Stimulated activated CD4-positive, alpha-beta T cell treated with anti-CD3 and anti-CD28 coated beads, Interleukin-12 subunit alpha, Interleukin-12 subunit beta, amount 100 ng/mL, for 24 hours (primary cell): Measurements from ENCODE around the gene WWC2.
"Not testable (repeated sequence)": the region's sequence is repeated elsewhere in the genome, so short reads cannot be mapped to it uniquely, and the experiment has no call there.

Experiments used
- DNase-seq, 2 experiments: peaks; one replicate each; pipeline ENCODE4 v3.0.0-alpha.2; 2020; ENCODE audit warnings: low read depth in 2 of 2

Gene WWC2

DNA sequence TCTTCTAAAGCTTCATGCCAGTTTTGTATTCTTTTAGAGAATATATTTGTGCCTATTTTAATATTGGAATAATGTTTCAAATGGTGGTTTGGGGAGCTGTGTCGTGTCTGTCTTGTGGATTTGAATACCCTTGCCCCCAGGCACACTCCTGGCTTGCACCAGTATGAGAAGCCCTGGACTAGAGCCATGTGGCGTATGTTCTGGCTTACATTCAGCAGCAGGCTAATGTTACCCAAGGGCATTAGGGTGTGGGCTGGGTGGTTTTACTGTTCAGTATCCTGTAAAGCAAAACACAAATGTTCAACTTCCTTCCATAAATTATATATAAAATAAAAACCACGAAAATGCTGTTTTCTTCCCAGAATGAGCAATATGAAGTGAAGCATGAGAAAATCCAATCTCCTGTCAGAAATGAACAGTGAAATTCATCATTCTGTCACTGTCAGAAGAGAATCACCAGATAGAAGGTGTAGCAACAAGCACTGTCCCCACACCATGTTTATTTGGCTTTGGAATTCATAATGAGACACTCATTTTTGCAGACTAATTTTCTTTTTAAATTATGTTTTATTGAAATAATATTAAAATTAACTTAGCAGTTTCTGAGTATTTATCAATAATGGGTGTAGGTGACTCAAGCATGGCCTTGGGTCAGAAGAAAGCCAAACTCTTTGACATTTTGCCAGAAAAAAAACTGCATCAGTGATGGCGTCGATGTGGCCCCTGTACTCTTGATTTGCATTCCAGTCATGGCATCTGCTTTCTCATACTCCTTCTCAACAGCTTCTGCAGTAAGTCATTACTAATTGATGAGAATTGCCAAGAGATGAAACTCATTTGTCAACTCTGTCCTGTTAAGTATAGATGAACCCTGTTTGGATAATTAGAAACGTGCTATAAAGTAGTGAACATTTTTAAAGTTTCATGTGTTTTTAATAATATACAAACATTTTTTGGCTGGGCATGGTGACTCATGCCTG, 43.8 kb downstream of the WWC2 start:
- no peak for DNase-seq

DNA sequence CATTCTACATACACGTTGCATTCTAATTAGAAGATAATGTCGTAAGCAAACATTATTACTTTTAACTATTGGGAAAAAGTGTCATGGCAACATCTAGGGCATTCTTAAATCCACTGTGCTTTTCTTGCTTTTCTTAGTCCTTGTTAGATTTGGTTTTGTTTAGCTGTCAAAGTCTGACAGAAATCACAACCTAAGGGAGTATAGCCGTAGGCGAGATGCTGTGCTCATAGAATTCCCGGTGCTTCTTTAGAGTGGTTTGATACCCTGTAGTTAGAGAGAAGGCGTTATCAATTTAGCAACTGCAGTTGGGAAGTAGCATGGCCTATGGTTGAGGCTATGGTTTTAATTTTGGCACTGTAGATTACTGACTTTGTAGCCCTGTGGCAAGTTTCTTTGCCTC, 45.7 kb downstream of the WWC2 start:
- no peak for DNase-seq

DNA sequence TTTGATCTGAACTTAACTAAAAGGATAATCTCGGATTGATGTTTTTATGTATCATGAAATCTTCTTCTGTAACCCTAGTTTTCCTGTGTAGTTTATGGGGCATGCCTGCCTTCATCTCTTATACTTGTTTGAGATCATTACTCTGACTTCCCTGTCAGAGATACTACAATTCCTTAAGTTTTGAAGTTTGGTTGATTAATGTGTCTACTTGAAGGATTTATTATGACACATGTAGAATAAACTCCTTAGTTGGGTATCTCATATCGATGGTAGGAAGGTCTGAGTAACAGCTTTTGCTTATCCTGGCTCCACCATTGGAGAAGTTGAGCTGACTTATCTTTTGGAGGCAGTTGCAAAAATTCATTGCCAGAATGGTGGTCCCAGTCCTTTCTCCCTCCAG, 46.7 kb downstream of the WWC2 start:
- no peak for DNase-seq

DNA sequence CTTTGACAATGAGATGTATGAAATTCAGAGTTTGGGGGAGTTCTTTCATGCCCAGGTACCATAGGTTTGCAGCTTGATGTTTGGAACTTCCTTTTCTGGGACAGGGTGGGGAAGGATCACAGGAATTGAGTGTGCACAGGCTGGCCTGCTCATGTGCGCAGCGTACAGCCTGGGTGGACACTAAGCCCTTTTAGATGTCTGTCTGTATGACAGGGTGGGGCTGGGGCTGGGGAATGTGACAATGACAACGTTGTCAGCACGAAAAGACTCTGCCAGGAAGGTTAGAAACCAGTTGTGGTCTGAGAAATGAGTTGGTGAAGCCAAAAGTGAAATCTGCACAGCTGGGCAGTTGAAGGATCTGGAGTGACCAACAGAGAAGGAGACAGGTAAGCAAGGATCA, 47.4 kb downstream of the WWC2 start:
- DNase-seq = no peak

DNA sequence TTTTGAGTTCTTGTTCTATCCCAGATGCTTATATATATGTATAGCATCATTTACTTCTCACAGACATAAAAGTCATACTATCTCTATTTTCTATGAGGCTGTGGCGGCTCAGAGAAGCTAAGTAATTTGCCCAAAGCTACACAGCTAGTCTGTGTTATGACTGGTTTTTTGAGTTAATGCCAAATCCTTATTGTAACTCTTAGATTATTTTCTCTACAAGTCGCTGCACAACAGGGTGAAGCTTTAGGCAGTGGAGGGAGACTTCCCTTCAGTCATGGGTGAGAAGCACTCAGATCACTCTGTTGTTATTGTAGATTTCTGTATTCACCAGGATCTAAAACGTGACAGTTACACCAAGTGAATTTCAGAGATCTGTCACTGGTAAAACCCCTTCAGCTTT, 48.1 kb downstream of the WWC2 start:
- no peak for DNase-seq

DNA sequence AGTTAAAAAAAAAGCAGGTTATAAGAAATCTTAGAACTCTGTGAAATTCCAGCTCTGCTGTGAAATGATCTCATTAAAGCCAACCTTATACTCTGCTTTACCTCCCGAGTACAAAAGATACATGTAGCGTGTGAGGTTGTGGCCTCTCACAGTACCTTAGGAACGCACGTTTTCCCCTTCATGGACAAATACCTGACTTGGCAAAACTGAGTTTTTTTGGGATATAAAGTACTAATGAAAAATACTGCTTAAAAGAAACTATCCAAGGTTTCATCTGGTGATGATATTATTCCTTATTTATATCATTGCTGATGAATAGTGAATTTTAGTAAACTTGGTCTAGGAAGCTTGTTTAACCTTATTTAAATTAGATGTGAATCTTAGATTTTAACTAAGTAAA, 48.9 kb downstream of the WWC2 start:
- DNase-seq = no peak

DNA sequence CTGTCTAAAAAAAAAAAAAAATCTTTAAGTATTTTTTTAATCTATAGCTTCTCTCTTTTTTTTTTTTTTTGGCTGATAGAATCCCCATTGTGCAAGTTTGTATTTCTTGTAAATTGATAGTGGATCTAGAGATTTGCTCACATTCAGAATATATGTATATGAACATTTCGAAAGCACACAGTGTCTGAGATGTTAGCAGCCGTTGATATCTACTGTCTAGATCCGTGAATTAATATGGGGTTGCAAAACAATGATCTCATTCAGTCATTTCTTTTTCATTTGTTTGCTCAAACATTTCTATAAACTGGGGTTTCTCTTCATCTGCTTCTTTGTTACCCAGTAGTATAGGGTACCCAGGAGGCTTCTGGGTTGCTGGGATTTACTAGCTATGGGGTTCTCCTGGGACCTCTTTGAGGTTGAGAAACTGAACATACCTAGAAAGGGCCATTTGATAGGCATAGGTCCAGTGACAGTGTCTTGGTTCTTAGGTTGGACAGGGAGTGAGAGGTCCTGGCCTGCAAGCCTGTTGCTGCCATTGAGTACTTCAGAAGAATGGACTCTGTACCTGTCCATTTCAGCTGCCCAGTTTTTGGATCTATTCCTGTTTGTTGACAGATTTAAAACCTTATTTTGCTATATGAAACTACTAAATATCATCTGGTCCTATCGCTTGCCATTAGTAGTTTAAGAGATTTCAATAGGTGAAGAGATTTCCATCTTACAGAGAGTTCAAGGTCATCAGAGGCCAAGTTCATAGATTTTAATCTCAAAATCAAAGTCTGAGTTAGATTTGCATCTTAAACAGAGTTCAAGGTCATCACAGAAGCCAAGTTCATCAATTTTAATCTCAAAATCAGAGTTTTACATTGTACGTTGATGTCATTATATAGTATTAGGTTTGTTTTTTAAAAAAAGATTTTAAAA, 50.8 kb downstream of the WWC2 start:
- DNase-seq = no peak

DNA sequence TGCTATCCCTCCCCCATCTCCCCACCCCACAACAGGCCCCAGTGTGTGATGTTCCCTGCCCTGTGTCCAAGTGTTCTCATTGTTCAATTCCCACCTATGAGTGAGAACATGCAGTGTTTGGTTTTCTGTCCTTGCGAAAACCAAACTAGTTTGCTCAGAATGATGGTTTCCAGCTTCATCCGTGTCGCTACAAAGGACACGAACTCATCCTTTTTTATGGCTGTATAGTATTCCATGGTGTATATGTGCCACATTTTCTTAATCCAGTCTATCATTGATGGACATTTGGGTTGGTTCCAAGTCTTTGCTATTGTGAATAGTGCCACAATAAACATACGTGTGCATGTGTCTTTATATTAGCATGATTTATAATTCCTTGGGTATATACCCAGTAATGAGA, 51.6 kb downstream of the WWC2 start:
- not testable (repeated sequence) for DNase-seq

DNA sequence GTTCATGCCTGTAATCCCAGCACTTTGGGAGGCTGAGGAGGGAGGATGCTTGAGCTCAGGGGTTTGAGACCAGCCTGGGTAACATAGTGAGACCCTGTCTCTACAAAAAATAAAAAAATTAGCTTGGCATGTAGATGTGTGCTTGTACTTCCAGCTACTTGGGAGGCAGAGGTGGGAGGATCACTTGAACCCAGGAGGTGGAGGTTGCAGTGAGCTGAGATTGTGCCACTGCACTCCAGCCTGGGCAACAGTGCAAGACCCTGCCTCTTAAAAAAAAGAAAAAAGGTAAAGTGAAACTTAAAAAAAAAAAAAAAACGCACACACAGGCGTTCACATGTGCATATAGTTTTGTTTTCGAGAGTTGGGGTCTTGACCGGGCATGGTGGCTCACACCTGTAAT, 53.2 kb downstream of the WWC2 start:
- DNase-seq = not testable (repeated sequence)

DNA sequence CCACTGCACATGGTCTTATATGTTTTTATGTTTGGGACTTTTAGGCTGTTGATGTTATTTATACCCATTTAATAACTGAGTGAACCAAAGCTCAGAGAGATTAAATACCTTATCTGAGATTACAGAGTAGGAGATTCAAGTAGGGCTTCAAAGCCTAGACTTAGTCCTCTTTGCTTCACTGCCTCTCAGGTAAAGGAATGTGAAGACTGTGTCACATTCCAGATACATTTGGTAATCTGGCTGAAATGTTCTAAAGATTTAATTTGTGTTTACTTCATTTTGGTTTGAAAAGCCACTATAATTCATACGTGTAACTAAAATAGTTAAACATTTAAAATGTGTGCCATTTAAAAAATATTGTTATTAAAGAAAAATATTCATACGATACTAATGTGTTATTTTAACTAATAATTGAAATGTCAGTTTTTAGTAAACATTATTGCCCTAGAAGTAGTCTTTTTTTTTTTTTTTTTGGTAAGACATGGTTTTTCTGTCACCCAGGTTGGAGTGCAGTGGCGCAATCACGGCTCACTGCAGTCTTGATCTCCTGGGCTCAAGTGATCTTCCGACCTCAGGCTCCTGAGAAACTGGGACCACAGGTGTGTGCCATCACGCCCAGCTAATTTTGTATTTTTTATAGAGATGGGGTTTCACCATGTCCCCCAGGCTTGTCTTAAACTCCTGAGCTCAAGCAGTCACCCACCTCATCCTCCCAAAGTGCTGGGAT, 54.3 kb downstream of the WWC2 start:
- DNase-seq = no peak

DNA sequence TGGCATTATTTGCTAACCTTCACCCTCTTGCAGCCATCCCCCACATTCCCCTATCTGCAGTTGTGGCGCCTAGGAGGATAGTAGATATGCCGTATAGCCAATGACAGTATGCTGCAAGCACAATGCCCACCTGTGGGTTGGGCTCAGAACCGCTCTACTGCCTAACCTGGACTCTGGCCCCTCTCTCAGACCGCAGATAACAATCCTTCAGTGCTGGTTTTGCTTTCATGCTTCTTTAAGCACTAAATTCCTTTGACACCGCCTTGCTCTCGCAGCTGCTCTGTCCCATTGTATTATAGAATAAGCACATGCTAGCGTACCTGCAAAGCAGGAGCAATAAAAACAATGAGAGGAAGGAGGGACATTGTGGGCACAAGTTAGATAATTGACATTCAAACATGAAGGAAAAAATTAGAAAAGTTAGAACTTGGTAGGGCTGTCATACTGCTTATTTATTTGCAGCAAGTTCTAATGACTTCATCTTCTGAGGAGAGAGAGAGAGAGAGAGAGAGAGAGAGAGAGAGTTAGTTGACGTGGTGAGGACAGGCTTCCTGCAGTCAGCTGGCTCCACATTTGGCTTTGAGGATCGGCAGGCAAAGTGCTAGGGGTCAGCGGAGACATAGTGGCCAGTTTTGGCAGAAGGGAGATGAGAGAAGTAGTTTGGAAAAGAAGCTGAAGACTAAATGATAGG, 55.8 kb downstream of the WWC2 start:
- DNase-seq = no peak

DNA sequence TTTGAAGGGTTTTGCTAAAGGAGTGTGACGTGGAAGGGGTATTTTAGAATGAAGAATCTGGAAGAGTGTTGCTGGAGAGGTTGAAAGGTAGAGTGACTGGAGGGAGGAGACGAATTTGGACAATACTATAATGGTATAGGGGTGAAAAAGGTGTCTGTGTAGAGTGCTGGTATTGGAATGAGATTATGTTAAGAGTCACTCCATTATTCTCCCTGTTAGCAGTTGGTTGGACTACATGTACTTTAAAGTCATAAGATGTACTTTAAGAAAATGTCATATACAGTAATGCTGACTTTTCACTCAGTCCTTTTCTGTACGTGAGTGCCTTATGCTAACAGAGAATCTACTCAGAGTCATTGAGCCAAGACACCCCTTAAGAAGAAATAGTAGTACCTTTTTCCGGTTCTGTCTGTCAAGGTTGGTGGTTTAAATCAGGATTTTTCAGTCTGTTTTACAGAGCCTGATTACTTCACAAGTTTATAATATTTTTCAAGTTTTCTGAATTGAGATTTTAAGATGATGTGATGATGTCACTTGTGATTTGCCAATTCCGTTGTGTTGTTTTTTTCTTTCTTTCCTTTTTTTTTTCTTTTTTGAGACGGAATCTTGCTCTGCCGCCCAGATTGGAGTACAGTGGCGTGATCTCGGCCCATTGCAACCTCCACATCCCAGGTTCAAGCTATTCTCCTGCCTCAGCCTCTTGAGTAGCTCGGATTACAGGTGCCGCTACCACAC, 56.6 kb downstream of the WWC2 start:
- no peak for DNase-seq

DNA sequence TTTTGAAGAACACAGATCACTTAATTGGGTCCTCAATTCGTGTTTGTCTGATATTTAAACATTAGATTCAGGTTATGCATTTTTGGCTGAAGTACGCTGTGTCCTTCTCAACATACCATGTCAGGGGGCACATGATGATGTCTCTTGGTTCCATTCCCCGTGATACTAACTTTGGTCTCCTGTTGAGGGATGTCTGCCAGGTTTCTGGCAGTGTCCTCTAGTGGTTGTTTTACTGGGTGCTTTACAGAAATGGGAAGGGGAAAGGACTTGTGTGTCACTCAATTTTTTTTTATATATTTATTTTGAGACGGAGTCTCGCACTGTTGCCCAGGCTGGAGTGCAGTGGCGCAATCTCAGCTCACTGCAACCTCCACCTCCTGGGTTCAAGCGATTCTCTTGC, 58.2 kb downstream of the WWC2 start:
- no peak for DNase-seq

DNA sequence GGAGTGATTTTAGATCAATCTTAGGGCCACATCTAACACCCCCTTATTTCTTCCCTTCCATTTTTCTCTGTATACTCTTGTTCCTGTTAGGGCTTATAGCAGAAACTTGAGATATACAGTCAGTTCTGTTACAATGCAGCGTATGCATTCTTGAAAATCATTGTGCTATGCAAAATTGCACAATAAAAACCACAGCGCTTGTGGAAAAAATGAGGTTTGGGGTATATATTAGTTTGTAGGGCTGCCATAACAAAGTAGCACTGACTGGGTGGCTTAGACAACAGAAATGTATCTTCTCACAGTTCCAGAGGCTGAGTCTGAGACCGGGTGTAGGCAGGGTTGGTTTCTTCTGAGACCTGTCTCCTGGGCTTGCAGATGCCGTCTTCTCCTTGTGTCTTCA, 59.0 kb downstream of the WWC2 start:
- no peak for DNase-seq

DNA sequence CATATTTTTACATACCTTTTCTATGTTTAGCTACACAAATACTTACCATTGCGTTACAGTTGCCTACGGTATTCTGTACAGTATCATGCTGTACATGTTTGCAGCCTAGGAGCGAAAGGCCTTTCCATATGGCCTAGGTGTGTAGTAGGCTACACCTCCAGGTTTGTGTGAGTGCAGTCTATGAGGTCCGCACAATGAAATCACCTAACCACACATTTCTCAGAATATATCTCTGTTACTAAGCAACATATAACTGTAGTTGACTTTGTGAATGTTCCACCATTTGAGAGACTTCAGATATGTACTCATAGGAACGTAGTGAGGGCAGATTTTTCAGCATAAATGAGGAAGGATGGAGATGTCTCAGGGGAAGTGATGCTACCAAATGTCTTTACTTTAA, 62.6 kb downstream of the WWC2 start:
- no peak for DNase-seq

DNA sequence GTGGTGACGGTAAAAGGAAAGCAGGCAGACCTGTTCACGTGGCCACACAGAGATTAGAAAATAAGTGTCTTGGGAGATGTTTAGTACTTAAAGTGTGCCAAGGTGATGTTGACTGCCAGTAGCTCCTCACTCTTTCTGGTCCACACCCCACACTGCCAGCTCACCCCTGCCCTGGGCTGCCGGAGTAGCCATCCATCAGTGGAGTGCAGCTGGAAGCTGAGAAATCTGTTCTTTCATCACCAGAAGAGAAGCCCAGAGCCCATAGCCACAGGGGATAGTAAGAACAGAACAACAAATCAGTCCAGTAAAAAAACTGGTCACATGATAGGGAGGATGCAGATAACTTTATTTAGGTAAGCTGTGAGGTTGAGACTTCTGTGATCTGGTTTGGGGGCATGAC, 64.1 kb downstream of the WWC2 start:
- no peak for DNase-seq

DNA sequence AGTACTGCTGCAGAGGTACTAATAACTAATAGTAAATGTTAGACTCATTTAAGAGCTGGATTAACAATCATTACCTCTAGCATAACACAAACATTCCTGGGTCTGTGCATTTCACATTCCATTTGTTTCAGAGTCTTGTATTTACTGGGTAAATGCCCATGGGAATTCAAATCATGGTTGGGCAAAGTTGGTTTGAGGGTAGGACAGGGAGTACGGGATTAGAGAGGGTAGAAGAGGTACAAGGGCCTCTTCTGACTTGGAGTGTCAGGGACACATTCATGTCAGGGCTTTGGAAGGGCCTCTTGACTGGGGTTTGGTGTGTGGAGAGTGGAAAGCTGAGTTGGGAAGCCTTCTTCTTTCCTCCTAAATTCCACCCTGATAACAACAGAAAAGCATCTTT, 65.9 kb downstream of the WWC2 start:
- no peak for DNase-seq

DNA sequence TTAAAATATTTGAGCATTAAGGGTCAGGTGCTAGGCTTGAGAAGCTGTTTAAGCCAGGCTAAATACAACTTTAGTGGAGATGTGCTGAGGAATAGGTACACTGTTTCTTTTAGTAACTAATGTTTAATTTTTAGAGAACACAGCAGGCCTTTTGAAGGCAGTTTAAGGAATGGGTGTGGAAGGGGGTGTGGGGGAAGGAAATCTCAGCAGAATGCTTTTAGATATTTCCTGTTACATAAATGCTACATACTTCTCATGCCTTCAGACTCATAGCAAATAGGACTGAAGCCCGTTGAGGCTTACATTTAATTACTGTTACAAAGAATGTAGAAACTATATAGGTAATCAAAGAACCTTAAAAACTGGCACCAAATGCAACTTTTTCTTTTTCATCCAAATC, 66.3 kb downstream of the WWC2 start:
- DNase-seq = no peak

DNA sequence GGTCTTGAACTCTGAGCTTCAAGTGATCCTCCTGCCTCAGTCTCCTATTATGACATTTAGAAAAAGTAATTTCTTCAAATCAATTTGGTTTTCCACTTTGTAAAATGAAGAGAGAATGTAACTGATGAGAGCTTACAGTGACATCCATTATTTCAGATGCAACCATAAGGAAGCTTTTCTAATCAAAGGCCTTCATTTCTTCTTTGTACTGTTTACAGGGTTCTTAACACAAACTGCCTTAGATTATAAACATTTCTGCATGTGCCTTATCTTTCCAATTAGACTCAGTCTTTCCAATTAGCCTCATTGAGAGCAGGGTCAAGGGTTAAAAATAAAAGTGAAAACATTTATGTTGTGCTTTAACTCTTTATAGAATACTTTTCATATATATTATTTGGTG, 71.8 kb downstream of the WWC2 start:
- no peak for DNase-seq

DNA sequence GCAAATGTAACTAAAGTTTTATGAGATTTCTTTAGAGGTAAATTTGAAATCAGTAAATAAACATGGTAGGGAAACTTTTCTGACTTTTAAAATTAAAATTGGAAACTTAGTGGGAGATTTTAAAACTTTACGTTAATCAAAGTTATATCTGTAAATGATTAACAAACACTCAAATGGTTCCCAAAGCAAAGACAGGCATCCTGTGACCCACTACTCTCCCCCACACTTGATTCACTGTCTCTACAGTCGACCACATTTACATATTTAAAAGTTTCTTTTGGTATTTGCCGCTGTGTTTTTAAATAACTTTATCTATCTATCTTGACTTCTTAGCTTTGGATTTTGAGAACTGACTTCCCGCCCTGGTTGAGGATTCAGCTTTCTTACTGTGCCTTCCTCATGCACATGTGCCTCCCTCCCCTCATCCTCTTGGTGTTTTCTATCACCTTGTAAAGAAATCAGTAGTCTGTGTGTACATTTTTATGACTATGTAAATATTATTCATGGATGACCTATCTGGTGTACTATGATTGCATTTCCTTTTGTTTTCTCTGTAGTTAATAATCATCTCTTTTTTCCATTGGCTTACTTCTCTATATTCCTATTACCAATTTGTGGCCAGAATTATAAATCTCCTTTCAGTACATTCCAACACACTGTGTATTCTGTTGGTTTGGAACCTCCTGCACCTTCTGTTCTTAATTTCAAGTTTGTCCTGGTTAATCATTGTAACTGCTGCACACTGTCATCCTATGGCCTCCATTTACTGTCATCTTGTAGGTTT, 72.6 kb downstream of the WWC2 start:
- DNase-seq = no peak
